ENCODE results near the gene ITGB6. TPM values are rescaled to one million over a fixed set of nuclear protein-coding genes. Genes with fewer than 3 reads are reported as not detected.

Gene ITGB6
- total and polyA plus RNA-seq, 2 donors (not counting 3 experiments of a cell fraction or from before 2014, with no cell fraction given), result 0.03 TPM; not detected in 1

DNA sequence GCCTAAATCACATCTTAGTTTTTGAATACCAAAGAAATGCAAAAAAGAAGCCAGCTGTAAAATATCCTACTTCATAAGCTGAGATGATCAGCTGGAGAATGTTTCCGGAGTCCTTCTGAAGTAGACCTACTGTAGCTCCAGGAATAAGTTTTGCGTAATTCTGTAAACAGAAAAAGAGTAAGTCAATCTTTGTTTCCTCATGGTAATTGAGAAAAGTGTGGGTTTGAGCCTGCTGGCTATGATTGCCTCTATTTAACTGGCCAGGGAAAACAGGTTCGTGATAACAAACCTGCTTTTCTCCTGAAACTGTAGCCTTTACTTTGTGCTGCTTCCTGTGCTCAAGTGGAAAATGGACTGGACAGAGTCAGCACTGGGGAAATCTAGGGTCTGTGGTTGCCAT, 58.2 kb downstream of the ITGB6 start:
- Histone ChIP-seq H2AFZ (ENCODE audit: low read depth, low read length) (no peak overlapping the region), H3K4me2 (ENCODE audit: insufficient read depth, low read length) (no peak overlapping the region), H4K20me1 (replicated peaks; ENCODE audit: control insufficient read depth, extremely low read depth, insufficient read depth, low read length) (no peaks in the 10 kb centered on the region), H3K36me3 (ENCODE audit: control insufficient read depth in 2 of 2, extremely low read depth in 1 of 2, insufficient read depth in 2 of 2, low read length in 2 of 2) (no peaks in the 10 kb centered on the region), H3K9ac (replicated peaks; ENCODE audit: extremely low read depth, insufficient read depth, low read length) (no peak overlapping the region), H3K4me3 (replicated peaks in 1 of 3; ENCODE audit: insufficient read depth in 1 of 3, low read depth in 1 of 3, low read length in 3 of 3) (no peak overlapping the region), H3K9me1 (replicated peaks; ENCODE audit: control insufficient read depth, extremely low read depth, insufficient read depth, low read length) (no peaks in the 10 kb centered on the region), H3K27me3 (ENCODE audit: control insufficient read depth in 2 of 2, insufficient read depth in 2 of 2, low read length in 2 of 2) (no peaks in the 10 kb centered on the region), H3K79me2 (ENCODE audit: control insufficient read depth, insufficient read depth, low read length) (no peaks in the 10 kb centered on the region), H3K27ac (ENCODE audit: insufficient read depth, low read depth, low read length) (no peak overlapping the region), H3K4me1 (ENCODE audit: control insufficient read depth, extremely low read depth, insufficient read depth, low read length) (no peaks in the 10 kb centered on the region), H3K9me3 (replicated peaks; ENCODE audit: control insufficient read depth, insufficient read depth, low read length) (no peaks in the 10 kb centered on the region)
- FAIRE-seq (no peak), DNase-seq (ENCODE audit: low read depth, low spot score) (no peak)
- ChIA-PET POLR2A (no interaction called here), CTCF (interaction anchor here (1.0 kb wide), 2 partner anchors 10 to 110 kb away, joined by 3 read pairs; no protein-coding TSS in a partner anchor)
- intact Hi-C loops (cut with micrococcal nuclease) (no loop called here), dilution Hi-C loops (cut with MboI; ENCODE audit: extremely low pct_ligation_motif_present, low sequenced_read_pairs) (no loop called here)
- BruUV-seq (replicated peaks), result no TSS peak
- no peak for TF ChIP-seq GATA2 (IDR thresholded peaks at IDR 0.05; ENCODE audit: insufficient read depth, insufficient read length, low read depth, low read length)
- TF ChIP-seq, protein P1, sequence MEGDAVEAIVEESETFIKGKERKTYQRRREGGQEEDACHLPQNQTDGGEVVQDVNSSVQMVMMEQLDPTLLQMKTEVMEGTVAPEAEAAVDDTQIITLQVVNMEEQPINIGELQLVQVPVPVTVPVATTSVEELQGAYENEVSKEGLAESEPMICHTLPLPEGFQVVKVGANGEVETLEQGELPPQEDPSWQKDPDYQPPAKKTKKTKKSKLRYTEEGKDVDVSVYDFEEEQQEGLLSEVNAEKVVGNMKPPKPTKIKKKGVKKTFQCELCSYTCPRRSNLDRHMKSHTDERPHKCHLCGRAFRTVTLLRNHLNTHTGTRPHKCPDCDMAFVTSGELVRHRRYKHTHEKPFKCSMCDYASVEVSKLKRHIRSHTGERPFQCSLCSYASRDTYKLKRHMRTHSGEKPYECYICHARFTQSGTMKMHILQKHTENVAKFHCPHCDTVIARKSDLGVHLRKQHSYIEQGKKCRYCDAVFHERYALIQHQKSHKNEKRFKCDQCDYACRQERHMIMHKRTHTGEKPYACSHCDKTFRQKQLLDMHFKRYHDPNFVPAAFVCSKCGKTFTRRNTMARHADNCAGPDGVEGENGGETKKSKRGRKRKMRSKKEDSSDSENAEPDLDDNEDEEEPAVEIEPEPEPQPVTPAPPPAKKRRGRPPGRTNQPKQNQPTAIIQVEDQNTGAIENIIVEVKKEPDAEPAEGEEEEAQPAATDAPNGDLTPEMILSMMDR (IDR thresholded peaks at IDR 0.05; ENCODE audit: extremely low read depth in 1 of 2, insufficient read depth in 1 of 2, low read depth in 1 of 2, low read length in 2 of 2), result no peak
- TF ChIP-seq, protein P2, sequence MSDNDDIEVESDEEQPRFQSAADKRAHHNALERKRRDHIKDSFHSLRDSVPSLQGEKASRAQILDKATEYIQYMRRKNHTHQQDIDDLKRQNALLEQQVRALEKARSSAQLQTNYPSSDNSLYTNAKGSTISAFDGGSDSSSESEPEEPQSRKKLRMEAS (IDR thresholded peaks at IDR 0.05; ENCODE audit: insufficient read depth, insufficient read length), result no peak
- no peak for TF ChIP-seq FOS (IDR thresholded peaks at IDR 0.05; ENCODE audit: borderline replicate concordance, insufficient read depth, low read length)
- TF ChIP-seq MYC (IDR thresholded peaks at IDR 0.05; ENCODE audit: low read depth, low read length), result no peak
- no peak for TF ChIP-seq EZH2 (IDR thresholded peaks at IDR 0.05; ENCODE audit: borderline replicate concordance, low read depth, low read length, severe bottlenecking)
- no peak for TF ChIP-seq POLR2A (IDR thresholded peaks at IDR 0.05; ENCODE audit: low read depth, low read length)
- TF ChIP-seq JUN (IDR thresholded peaks at IDR 0.05; ENCODE audit: borderline replicate concordance, insufficient read depth, insufficient read length, low read depth), result no peak
- no peak for TF ChIP-seq POLR2AphosphoS5 (IDR thresholded peaks at IDR 0.05; ENCODE audit: insufficient read depth, low read depth, low read length)
